Astrocyte of the cerebellum (primary cell): ENCODE data around the gene CFAP210.

Experiments
- DNase-seq: peaks from one replicate; pipeline ENCODE4 v3.0.0-alpha.2; 2011; ENCODE audit warnings: low read depth
- H3K4me3 ChIP-seq: 2 replicates; pipeline ENCODE4 v1.5.1; 2011; ENCODE audit warnings: mild to moderate bottlenecking, low read depth, low read length, moderate library complexity
- in situ Hi-C: cut with HindIII; loops from 2 replicates; pipeline ENCODE4 v1.10.0; 2017; ENCODE audit warnings: low sequenced_read_pairs
- TF ChIP-seq, protein P1 (sequence below): IDR thresholded peaks from 2 replicates; pipeline ENCODE4 v1.5.1; 2012; ENCODE audit warnings: low read length, low read depth, moderate library complexity, mild to moderate bottlenecking; ENCODE audit errors: missing control alignments

CFAP210 gene

DNA sequence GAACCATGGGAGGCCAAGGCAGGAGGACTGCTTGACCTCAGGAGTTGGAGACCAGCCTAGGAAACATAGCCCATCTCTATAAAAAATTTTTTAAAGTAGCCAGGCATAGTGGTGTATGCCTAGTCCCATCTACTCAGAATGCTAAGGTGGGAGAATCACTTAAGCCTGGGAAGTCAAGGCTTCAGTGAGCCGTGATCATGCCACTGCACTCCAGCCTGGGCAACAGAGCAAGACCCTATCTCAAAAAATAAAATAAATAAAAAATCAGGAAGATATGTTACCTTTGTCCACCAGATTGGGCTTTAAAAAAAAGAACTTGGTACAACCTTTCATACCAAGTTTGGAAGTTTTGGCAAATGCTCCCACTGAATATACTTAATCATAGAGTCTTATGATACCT lies 35.3 kb downstream of the CFAP210 start:
- H3K4me3 ChIP-seq, result no peak overlapping the region
- no peak for DNase-seq
- in situ Hi-C loops, result no loop called here
- TF ChIP-seq, protein P1, sequence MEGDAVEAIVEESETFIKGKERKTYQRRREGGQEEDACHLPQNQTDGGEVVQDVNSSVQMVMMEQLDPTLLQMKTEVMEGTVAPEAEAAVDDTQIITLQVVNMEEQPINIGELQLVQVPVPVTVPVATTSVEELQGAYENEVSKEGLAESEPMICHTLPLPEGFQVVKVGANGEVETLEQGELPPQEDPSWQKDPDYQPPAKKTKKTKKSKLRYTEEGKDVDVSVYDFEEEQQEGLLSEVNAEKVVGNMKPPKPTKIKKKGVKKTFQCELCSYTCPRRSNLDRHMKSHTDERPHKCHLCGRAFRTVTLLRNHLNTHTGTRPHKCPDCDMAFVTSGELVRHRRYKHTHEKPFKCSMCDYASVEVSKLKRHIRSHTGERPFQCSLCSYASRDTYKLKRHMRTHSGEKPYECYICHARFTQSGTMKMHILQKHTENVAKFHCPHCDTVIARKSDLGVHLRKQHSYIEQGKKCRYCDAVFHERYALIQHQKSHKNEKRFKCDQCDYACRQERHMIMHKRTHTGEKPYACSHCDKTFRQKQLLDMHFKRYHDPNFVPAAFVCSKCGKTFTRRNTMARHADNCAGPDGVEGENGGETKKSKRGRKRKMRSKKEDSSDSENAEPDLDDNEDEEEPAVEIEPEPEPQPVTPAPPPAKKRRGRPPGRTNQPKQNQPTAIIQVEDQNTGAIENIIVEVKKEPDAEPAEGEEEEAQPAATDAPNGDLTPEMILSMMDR, result no peak

DNA sequence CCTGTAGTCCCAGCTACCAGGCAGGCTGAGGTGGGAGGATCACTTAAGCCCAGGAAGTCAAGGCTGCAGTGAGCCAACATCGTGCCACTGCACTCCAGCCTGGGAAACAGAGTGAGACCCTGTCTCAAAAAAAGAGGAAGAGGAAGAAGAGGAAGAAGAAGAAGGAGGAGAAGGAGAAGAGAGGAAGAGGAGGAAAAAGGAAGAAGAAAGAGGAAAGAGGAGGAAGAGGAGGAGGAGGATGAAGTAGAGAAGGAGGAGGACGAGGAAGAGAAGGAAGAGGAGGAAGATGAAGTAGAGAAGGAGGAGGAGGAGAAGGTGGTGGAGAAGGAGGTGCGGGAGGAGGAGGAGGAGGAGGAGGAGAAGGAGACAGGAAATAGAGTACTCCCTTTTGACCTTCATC lies 38.0 kb downstream of the CFAP210 start:
- no peak overlapping the region for H3K4me3 ChIP-seq
- in situ Hi-C loops, result no loop called here
- DNase-seq, result no peak
- TF ChIP-seq, protein P1, result no peak

DNA sequence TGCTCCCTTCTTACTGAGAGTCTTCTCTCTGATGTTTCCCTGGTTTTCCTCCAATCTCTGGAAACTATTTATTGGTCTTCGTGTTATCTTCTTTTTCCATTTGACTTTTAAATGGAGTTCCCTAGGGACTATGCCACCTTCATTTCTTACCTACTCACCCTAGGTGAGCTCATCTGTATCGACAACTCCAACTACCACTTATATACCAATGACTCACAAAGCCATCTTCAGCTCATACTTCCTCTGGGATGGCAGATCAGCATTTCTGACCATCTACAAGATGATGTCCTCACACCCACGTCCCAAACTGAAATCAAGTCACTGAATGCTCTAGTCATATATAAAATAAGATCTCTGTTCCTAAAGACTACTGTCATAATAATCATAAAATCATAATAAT lies 40.6 kb downstream of the CFAP210 start:
- H3K4me3 ChIP-seq, result no peak overlapping the region
- in situ Hi-C loops, result no loop called here
- no peak for DNase-seq
- TF ChIP-seq, protein P1, result no peak

DNA sequence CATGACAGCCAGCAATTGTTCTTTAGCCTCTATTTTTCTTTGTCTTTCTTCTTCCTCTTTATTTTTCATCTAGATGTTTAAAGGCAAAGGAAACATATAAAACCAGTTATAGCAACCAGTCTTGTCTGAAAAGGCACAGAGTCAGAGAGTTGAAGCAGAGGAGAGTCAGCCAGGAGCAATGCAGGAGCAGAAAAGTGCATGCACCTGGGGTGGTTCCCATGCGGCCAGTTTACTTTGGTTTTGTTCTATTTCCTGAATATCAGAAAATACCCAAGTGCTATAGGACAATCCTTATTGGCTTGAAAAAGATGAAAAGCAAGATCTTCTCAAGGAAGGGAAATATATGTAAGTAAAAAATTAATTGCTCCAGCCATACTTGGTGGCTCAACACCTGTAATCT lies 44.9 kb downstream of the CFAP210 start:
- in situ Hi-C loops, result no loop called here
- TF ChIP-seq, protein P1, result no peak
- no peak for DNase-seq
- H3K4me3 ChIP-seq, result no peak overlapping the region

DNA sequence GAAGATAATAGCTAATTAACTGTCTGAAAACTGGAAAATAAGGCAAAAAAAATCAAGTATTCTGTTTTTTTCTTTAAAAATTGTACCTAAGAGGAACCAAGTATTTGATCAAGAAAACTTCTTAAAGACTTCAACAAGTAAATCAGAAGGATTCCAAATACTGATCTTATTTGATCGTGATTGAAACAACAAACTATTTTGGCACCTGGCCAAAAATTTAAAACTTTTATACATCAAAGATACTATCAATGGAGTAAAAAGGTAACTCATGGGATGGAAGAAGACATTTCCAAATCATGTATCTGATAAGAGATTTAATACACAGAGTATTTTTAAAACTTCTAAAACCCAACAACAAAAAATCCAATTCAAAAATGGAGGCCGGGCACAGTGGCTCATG lies 46.7 kb downstream of the CFAP210 start:
- H3K4me3 ChIP-seq, result no peak overlapping the region
- no peak for DNase-seq
- in situ Hi-C loops, result no loop called here
- TF ChIP-seq, protein P1, result no peak

DNA sequence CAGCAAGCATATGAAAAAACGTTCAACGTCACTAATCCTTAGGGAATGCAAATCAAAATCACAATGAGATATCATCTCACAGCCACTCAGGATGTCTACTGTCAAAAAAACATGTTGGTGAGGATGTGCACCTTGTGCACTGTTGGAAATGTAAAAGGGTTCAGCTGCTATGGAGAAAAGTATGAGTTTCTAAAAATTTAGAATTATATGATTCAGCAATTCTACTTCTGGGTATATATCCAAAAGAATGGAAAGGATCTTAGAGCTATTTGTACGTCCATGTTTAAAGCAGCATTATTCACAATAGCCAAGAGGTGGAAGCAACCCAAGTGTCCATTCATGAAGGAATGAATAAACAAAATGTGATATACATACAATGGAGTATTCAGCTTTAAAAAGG lies 50.0 kb downstream of the CFAP210 start:
- no peak overlapping the region for H3K4me3 ChIP-seq
- in situ Hi-C loops, result no loop called here
- DNase-seq, result no peak
- TF ChIP-seq, protein P1, result no peak

DNA sequence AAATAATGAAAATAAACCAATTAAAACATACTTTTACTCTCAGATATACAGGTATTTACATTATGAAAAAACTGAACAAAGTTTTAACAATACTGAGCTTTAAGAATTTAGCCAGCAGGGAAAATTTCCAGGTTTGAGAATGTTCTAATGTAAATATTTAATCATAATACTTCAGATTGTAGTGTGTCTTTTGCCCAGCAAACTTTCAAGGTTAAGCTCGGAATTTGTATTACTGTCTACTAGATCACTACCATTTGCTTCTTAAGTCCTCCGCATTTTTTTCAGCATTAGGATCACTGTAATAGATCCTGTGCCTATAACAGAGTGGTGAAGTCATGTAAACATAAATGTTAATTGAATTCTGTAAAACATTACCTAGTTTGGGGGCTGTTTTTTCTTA lies 52.7 kb downstream of the CFAP210 start:
- H3K4me3 ChIP-seq, result no peak overlapping the region
- TF ChIP-seq, protein P1, result no peak
- DNase-seq, result no peak
- in situ Hi-C loops, result no loop called here
